Gastroesophageal sphincter (tissue), 3 donors: Measurements from ENCODE around the gene SMIM22.

ENCODE experiments used
- CTCF ChIP-seq, 4 experiments: fragments of 200-600 bp in 2 of 4; fragments of 450-650 bp in 2 of 4; sonication (generic) in 1 of 4; IDR thresholded peaks; one replicate each; pipeline ENCODE4 v1.5.1; 2017 to 2019; ENCODE audit warnings: antibody characterized with exemption in 4 of 4, mild to moderate bottlenecking in 2 of 4, moderate library complexity in 2 of 4
- POLR2A ChIP-seq, 2 donors: fragments of 450-650 bp; IDR thresholded peaks; one replicate each; pipeline ENCODE4 v1.6.1; 2017; ENCODE audit warnings: antibody characterized with exemption in 2 of 2, mild to moderate bottlenecking in 2 of 2, moderate library complexity in 1 of 2
- POLR2AphosphoS5 ChIP-seq: sonication (generic); formaldehyde crosslinking; IDR thresholded peaks from one replicate; pipeline ENCODE4 v1.6.1; 2017; ENCODE audit warnings: antibody characterized with exemption

GRCh38 chr16:4798456-4798855 lies 3.3 kb downstream of the SMIM22 start:
- TF ChIP-seq CTCF (IDR thresholded peaks at IDR 0.05) (no peak), POLR2AphosphoS5 (no peak), POLR2A (IDR thresholded peaks at IDR 0.05) (no peak)
